MM.1S (cell line): ENCODE data around the gene CENPX.

Source experiments
- DNase-seq: peaks from one replicate; pipeline ENCODE4 v3.0.0-alpha.2; 2015
- H2AFZ ChIP-seq: fragments of 300-600 bp; sonication (generic); 2 replicates; pipeline ENCODE4 v1.6.0; 2016; ENCODE audit warnings: antibody characterized with exemption, low read length
- H3F3A ChIP-seq: fragments of 300-600 bp; sonication (generic); 2 replicates; pipeline ENCODE4 v1.6.1; 2016; ENCODE audit warnings: mild to moderate bottlenecking, antibody characterized with exemption, low read length, moderate library complexity, mixed read lengths; ENCODE audit not compliant: insufficient read depth
- H3K27ac ChIP-seq: fragments of 300-600 bp; sonication (generic); 2 replicates; pipeline ENCODE4 v1.5.1; 2016; ENCODE audit warnings: mild to moderate bottlenecking, low read length
- H3K27me3 ChIP-seq: fragments of 300-600 bp; sonication (generic); replicated peaks from 2 replicates; pipeline ENCODE4 v1.6.0; 2016; ENCODE audit warnings: low read length; ENCODE audit not compliant: insufficient read depth
- H3K36me3 ChIP-seq: fragments of 300-600 bp; sonication (generic); replicated peaks from 2 replicates; pipeline ENCODE4 v1.6.1; 2016; ENCODE audit warnings: mild to moderate bottlenecking, low read length, mixed read lengths; ENCODE audit not compliant: insufficient read depth
- H3K4me1 ChIP-seq: fragments of 300-600 bp; sonication (generic); 2 replicates; pipeline ENCODE4 v1.6.1; 2016; ENCODE audit warnings: low read length, mixed read lengths
- H3K4me2 ChIP-seq: fragments of 300-600 bp; sonication (generic); 2 replicates; pipeline ENCODE4 v1.6.0; 2016; ENCODE audit warnings: low read depth, low read length
- H3K4me3 ChIP-seq: fragments of 300-600 bp; sonication (generic); 2 replicates; pipeline ENCODE4 v1.5.1; 2016; ENCODE audit warnings: low read length, mixed read lengths
- H3K79me2 ChIP-seq: fragments of 300-600 bp; sonication (generic); 2 replicates; pipeline ENCODE4 v1.6.1; 2016; ENCODE audit warnings: mixed run types, low read length, mixed read lengths
- H3K9ac ChIP-seq: fragments of 300-600 bp; sonication (generic); 2 replicates; pipeline ENCODE4 v1.6.1; 2016; ENCODE audit warnings: low read length, mixed read lengths
- H3K9me2 ChIP-seq: fragments of 300-600 bp; sonication (generic); replicated peaks from 2 replicates; pipeline ENCODE4 v1.6.1; 2016; ENCODE audit warnings: mild to moderate bottlenecking, low read length, mixed read lengths; ENCODE audit not compliant: insufficient read depth
- H3K9me3 ChIP-seq: fragments of 300-600 bp; sonication (generic); replicated peaks from 2 replicates; pipeline ENCODE4 v1.6.1; 2016; ENCODE audit warnings: mild to moderate bottlenecking, low read length, mixed read lengths; ENCODE audit not compliant: insufficient read depth
- H4K20me1 ChIP-seq: fragments of 300-600 bp; sonication (generic); 2 replicates; pipeline ENCODE4 v1.6.1; 2016; ENCODE audit warnings: mild to moderate bottlenecking, low read length, moderate library complexity, mixed read lengths; ENCODE audit not compliant: insufficient read depth
- EZH2 ChIP-seq: fragments of 300-600 bp; sonication (generic); optimal IDR thresholded peaks from 2 replicates; pipeline ENCODE3; 2017; ENCODE audit warnings: low read depth, mild to moderate bottlenecking, antibody characterized with exemption, low read length, mixed read lengths
- EZH2phosphoT487 ChIP-seq: fragments of 300-600 bp; sonication (generic); IDR thresholded peaks from 2 replicates; pipeline ENCODE4 v1.6.1; 2018; ENCODE audit warnings: antibody characterized with exemption, low read length
- TF ChIP-seq, protein P1 (sequence below): fragments of 300-600 bp; sonication (generic); IDR thresholded peaks from 2 replicates; pipeline ENCODE4 v1.5.1; 2016; ENCODE audit warnings: antibody characterized with exemption, low read length, mixed read lengths

Gene CENPX

DNA sequence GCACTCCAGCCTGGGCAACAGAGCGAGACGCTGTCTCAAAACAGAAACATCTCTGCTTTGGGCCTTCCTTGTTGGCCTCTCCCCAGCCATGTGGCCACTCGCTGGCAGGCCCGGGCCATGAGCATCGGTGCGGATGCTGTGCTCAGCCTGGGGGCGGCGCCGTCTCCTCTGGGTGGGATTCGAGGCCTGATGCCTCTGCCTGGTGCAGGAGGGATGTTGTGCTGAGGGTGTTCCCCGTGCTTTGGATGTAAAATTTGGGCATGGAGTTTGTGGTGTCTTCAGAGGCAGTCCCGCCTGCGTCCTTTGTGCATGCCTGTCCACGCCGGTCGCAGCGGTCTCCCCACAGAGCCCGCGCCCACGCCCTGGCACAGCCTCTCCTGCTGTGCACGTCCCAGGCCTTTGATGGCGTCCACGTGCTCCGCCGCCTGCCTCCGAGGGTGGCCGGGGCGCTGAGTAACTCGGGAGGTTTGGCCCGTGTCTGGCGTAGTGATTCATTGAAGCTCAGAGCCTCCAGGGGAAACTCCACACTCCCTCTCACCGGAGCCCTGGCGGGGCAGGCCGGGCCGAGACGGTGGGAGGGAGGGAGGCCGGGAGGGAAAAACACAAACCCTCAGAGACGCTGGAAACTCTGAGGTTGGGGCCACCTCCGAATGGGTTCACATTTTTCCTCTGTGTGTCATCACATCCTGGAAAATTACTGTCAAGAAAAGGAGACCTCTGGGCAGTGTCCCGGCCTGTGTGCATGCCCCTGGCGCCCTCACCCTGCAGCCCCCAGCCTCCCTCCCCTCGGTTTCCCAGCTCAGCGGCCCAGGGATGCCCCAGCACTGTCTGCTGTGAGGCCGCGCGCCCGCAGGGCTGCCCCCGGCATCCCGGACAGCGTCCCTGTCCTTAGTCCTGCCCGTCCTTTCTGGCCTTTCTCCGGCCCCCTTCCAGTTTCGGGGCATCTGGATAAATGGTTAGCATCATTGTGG lies 19.0 kb downstream of the CENPX start:
- H3K9me3 ChIP-seq: no peaks in the 10 kb centered on the region
- H3F3A ChIP-seq: no peaks in the 10 kb centered on the region
- H3K4me2 ChIP-seq: no peak overlapping the region
- H3K9me2 ChIP-seq: no peaks in the 10 kb centered on the region
- H3K79me2 ChIP-seq: no peaks in the 10 kb centered on the region
- DNase-seq: no peak
- no peak overlapping the region for H3K9ac ChIP-seq
- no peaks in the 10 kb centered on the region for H4K20me1 ChIP-seq
- TF ChIP-seq EZH2phosphoT487 (no peak), EZH2 (no peak)
- TF ChIP-seq, protein P1, sequence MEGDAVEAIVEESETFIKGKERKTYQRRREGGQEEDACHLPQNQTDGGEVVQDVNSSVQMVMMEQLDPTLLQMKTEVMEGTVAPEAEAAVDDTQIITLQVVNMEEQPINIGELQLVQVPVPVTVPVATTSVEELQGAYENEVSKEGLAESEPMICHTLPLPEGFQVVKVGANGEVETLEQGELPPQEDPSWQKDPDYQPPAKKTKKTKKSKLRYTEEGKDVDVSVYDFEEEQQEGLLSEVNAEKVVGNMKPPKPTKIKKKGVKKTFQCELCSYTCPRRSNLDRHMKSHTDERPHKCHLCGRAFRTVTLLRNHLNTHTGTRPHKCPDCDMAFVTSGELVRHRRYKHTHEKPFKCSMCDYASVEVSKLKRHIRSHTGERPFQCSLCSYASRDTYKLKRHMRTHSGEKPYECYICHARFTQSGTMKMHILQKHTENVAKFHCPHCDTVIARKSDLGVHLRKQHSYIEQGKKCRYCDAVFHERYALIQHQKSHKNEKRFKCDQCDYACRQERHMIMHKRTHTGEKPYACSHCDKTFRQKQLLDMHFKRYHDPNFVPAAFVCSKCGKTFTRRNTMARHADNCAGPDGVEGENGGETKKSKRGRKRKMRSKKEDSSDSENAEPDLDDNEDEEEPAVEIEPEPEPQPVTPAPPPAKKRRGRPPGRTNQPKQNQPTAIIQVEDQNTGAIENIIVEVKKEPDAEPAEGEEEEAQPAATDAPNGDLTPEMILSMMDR: no peak
- H3K4me1 ChIP-seq: no peaks in the 10 kb centered on the region
- H2AFZ ChIP-seq: no peak overlapping the region
- H3K36me3 ChIP-seq: no peaks in the 10 kb centered on the region
- H3K27me3 ChIP-seq: no peaks in the 10 kb centered on the region
- H3K4me3 ChIP-seq: no peak overlapping the region
- no peak overlapping the region for H3K27ac ChIP-seq

DNA sequence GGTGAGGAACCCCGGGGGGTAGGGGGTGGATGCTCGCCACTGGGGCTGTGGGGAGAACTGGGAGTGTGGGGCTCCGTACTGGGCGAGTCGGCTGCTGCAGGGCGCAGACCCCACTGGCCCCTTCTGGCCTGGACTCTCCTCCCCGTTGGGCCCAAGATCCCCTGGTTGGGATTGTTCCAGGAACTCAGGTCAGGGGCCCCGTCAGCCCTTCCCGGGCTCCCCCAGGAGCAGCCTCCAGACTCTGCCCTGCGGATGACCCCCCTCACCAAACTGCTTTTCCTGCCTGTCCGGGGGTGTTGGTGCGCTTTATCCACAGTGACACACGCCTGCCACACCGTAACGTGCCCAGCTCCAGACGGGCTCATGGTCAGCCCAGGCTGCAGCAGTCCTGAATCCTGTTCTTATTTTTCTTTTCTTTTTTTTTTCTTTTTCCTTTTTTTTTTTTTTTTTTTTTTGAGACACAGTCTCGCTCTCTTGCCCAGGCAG lies 21.1 kb downstream of the CENPX start:
- Histone ChIP-seq H3K4me3 (no peak overlapping the region), H4K20me1 (no peaks in the 10 kb centered on the region), H3K27me3 (no peaks in the 10 kb centered on the region), H3K79me2 (no peaks in the 10 kb centered on the region), H3K9ac (no peak overlapping the region), H3K4me2 (no peak overlapping the region), H3K9me2 (no peaks in the 10 kb centered on the region), H3K9me3 (no peaks in the 10 kb centered on the region), H3K4me1 (no peaks in the 10 kb centered on the region), H3F3A (no peaks in the 10 kb centered on the region), H3K27ac (no peak overlapping the region), H2AFZ (no peak overlapping the region), H3K36me3 (no peaks in the 10 kb centered on the region)
- DNase-seq: no peak
- TF ChIP-seq EZH2phosphoT487: no peak
- TF ChIP-seq, protein P1: no peak
- TF ChIP-seq EZH2: no peak

DNA sequence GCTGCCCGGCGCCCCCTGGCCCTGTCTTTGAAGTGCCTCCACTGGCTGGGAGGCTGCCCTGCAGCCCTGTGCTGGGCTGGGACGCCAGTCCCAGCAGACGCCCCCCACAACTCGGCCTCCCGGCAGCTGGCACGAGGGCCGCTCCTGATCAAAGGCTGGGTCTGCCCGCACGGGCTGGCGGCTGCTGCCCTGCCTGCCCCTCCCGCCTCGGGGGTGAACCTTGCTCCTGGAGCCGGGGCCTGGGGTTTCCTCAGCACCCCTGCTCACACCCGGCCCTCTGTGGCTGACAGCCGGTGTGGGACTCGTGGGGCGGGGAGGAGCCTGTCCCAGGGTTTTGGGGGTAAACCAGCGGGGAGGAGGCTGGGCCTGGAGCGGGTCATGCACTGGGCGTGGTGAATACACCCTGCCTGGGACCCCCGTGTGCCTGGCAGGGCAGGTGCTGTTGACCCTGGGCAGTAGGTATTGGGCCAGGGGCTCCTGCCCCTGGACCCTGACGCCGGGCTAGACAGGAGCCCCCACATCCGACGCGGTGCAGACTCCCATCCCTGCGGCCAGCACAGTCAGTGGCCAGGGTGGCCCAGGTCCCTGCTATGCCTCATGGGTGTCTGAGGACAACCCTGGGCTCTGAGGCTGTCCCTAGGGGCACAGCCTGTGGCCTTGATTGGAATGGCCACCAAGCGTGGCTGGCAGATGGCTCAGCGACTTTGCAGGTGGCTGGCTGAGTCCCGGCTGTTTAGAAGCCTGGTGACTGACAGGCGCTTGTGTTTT lies 21.7 kb downstream of the CENPX start:
- no peaks in the 10 kb centered on the region for H3F3A ChIP-seq
- no peak overlapping the region for H3K4me2 ChIP-seq
- no peak for DNase-seq
- H3K9me2 ChIP-seq: no peaks in the 10 kb centered on the region
- H3K36me3 ChIP-seq: no peaks in the 10 kb centered on the region
- H3K9me3 ChIP-seq: no peaks in the 10 kb centered on the region
- no peaks in the 10 kb centered on the region for H4K20me1 ChIP-seq
- no peak overlapping the region for H3K9ac ChIP-seq
- H3K79me2 ChIP-seq: no peaks in the 10 kb centered on the region
- TF ChIP-seq EZH2phosphoT487 (no peak), EZH2 (no peak)
- TF ChIP-seq, protein P1: no peak
- H3K27me3 ChIP-seq: no peaks in the 10 kb centered on the region
- no peak overlapping the region for H3K27ac ChIP-seq
- H2AFZ ChIP-seq: no peak overlapping the region
- no peaks in the 10 kb centered on the region for H3K4me1 ChIP-seq
- H3K4me3 ChIP-seq: no peak overlapping the region
